Measurements from ENCODE around the gene FNDC3B. TPM values are rescaled to one million over a fixed set of nuclear protein-coding genes. Genes with fewer than 3 reads are reported as not detected.

Gene FNDC3B
- total and polyA plus RNA-seq, 2 donors (not counting 1 experiment from before 2014, with no cell fraction given), result 1.2 to 9.2 TPM

DNA sequence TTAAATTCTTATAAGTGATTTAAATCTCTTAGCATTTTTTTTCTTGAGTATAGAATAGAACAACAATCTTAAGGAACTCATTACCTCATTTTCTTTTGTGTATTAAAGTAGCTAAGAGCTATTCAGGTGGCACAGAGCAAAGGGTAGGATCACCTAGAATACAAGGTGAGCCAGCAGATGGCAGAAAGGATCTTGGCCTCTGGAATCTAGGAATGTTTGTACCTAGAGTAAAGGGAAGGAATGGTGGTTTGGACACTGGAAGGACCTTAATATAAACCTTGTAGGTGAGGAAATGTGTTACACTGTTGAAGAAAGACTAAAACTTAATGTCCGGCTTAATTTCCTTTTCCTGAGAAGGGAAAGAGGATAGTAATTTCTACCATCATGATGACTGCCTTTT is 319.9 kb downstream of the FNDC3B start:
- H3K4me3 ChIP-seq (ENCODE audit: control extremely low read depth in 1 of 5, extremely low read depth in 1 of 5, insufficient read depth in 1 of 5, low read depth in 2 of 5, low read length in 4 of 5), result no peak overlapping the region
- no CpG with 5 or more reads among the region's 1 CpG for WGBS (ENCODE audit: insufficient coverage)
- Mint-ChIP-seq H3K27ac (no peak overlapping the region), H3K4me1 (no peaks in the 10 kb centered on the region), H3K4me3 (no peak overlapping the region), H3K9me3 (ENCODE audit: insufficient read depth) (peaks cover 4% of the 10 kb centered on the region), H3K27me3 (no peaks in the 10 kb centered on the region)
- DNase-seq (no peak), ATAC-seq (ENCODE audit: low read depth) (no peak)
- H2AFZ ChIP-seq (ENCODE audit: insufficient read depth, low read depth, low read length, poor library complexity, severe bottlenecking), result no peak overlapping the region
- no peaks in the 10 kb centered on the region for H3K36me3 ChIP-seq (replicated peaks in 1 of 2; ENCODE audit: control extremely low read depth in 1 of 2, control insufficient read depth in 1 of 2, extremely low read depth in 1 of 2, insufficient read depth in 2 of 2, low read length in 1 of 2)
- ChIA-PET CTCF (interaction anchor here (1.9 to 2.1 kb wide), 2 partner anchors 18 to 27 kb away, joined by 6 read pairs; no protein-coding TSS in a partner anchor), POLR2A (no interaction called here)
- H4K20me1 ChIP-seq (ENCODE audit: control insufficient read depth, insufficient read depth, low read length, poor library complexity, severe bottlenecking), result no peaks in the 10 kb centered on the region
- H3K4me1 ChIP-seq (ENCODE audit: control insufficient read depth in 2 of 2, insufficient read depth in 2 of 2, low read length in 2 of 2), result no peaks in the 10 kb centered on the region
- H3K79me2 ChIP-seq (ENCODE audit: control insufficient read depth, insufficient read depth, low read length), result no peaks in the 10 kb centered on the region
- intact Hi-C loops (cut with micrococcal nuclease), result no loop called here
- H3K4me2 ChIP-seq (replicated peaks; ENCODE audit: low read depth, low read length, poor library complexity, severe bottlenecking), result no peak overlapping the region
- no peaks in the 10 kb centered on the region for H3K9me3 ChIP-seq (ENCODE audit: control extremely low read depth in 1 of 3, control insufficient read depth in 2 of 3, insufficient read depth in 1 of 3, low read length in 2 of 3)
- H3K9ac ChIP-seq (ENCODE audit: low read length), result no peak overlapping the region
- TF ChIP-seq, protein P1, sequence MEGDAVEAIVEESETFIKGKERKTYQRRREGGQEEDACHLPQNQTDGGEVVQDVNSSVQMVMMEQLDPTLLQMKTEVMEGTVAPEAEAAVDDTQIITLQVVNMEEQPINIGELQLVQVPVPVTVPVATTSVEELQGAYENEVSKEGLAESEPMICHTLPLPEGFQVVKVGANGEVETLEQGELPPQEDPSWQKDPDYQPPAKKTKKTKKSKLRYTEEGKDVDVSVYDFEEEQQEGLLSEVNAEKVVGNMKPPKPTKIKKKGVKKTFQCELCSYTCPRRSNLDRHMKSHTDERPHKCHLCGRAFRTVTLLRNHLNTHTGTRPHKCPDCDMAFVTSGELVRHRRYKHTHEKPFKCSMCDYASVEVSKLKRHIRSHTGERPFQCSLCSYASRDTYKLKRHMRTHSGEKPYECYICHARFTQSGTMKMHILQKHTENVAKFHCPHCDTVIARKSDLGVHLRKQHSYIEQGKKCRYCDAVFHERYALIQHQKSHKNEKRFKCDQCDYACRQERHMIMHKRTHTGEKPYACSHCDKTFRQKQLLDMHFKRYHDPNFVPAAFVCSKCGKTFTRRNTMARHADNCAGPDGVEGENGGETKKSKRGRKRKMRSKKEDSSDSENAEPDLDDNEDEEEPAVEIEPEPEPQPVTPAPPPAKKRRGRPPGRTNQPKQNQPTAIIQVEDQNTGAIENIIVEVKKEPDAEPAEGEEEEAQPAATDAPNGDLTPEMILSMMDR (IDR thresholded peaks at IDR 0.05), result no peak
- no peak for TF ChIP-seq EZH2 (IDR thresholded peaks at IDR 0.05; ENCODE audit: borderline replicate concordance, insufficient read depth, low read depth, low read length, poor library complexity, severe bottlenecking)
- H3K27ac ChIP-seq (ENCODE audit: low read length in 2 of 2), result no peak overlapping the region
- no peaks in the 10 kb centered on the region for H3K27me3 ChIP-seq (replicated peaks in 1 of 4; ENCODE audit: control extremely low read depth in 1 of 4, control insufficient read depth in 3 of 4, insufficient read depth in 4 of 4, low read length in 3 of 4)

DNA sequence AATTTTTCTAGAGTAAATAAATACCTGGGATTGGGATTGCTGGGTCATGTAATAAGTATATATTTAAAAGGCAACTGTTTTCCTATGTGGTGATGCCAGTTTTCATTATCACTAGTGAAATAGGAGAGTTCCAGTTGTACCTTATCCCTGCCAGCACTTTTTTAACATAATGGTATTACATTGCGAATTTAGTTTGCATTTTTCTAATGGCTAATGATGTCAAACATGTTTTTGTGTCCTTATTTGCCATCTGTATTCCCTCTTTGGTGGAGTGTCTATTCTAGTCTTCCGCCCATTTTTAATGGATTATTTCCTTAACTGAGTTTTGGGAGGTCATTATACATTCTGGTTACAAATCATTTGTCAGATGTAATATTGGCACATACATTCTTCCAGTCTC is 320.6 kb downstream of the FNDC3B start:
- Mint-ChIP-seq H3K4me3 (no peak overlapping the region), H3K27me3 (no peaks in the 10 kb centered on the region), H3K4me1 (no peaks in the 10 kb centered on the region), H3K9me3 (ENCODE audit: insufficient read depth) (peaks cover 4% of the 10 kb centered on the region), H3K27ac (no peak overlapping the region)
- Histone ChIP-seq H4K20me1 (ENCODE audit: control insufficient read depth, insufficient read depth, low read length, poor library complexity, severe bottlenecking) (no peaks in the 10 kb centered on the region), H3K9ac (ENCODE audit: low read length) (no peak overlapping the region), H3K27ac (ENCODE audit: low read length in 2 of 2) (no peak overlapping the region), H3K27me3 (replicated peaks in 1 of 4; ENCODE audit: control extremely low read depth in 1 of 4, control insufficient read depth in 3 of 4, insufficient read depth in 4 of 4, low read length in 3 of 4) (no peaks in the 10 kb centered on the region), H3K4me1 (ENCODE audit: control insufficient read depth in 2 of 2, insufficient read depth in 2 of 2, low read length in 2 of 2) (no peaks in the 10 kb centered on the region), H3K4me2 (replicated peaks; ENCODE audit: low read depth, low read length, poor library complexity, severe bottlenecking) (no peak overlapping the region), H3K79me2 (ENCODE audit: control insufficient read depth, insufficient read depth, low read length) (no peaks in the 10 kb centered on the region), H2AFZ (ENCODE audit: insufficient read depth, low read depth, low read length, poor library complexity, severe bottlenecking) (no peak overlapping the region), H3K4me3 (ENCODE audit: control extremely low read depth in 1 of 5, extremely low read depth in 1 of 5, insufficient read depth in 1 of 5, low read depth in 2 of 5, low read length in 4 of 5) (no peak overlapping the region), H3K9me3 (ENCODE audit: control extremely low read depth in 1 of 3, control insufficient read depth in 2 of 3, insufficient read depth in 1 of 3, low read length in 2 of 3) (no peaks in the 10 kb centered on the region), H3K36me3 (replicated peaks in 1 of 2; ENCODE audit: control extremely low read depth in 1 of 2, control insufficient read depth in 1 of 2, extremely low read depth in 1 of 2, insufficient read depth in 2 of 2, low read length in 1 of 2) (no peaks in the 10 kb centered on the region)
- ATAC-seq (ENCODE audit: low read depth) (no peak), DNase-seq (no peak)
- no CpG with 5 or more reads among the region's 2 CpGs for WGBS (ENCODE audit: insufficient coverage)
- POLR2A ChIA-PET, result no interaction called here
- TF ChIP-seq, protein P1 (IDR thresholded peaks at IDR 0.05), result no peak
- no peak for TF ChIP-seq EZH2 (IDR thresholded peaks at IDR 0.05; ENCODE audit: borderline replicate concordance, insufficient read depth, low read depth, low read length, poor library complexity, severe bottlenecking)
- CTCF ChIA-PET, result no interaction called here
- intact Hi-C loops (cut with micrococcal nuclease), result no loop called here

All from B cell (primary cell).